ENCODE data around the gene KLHDC9.

DNA sequence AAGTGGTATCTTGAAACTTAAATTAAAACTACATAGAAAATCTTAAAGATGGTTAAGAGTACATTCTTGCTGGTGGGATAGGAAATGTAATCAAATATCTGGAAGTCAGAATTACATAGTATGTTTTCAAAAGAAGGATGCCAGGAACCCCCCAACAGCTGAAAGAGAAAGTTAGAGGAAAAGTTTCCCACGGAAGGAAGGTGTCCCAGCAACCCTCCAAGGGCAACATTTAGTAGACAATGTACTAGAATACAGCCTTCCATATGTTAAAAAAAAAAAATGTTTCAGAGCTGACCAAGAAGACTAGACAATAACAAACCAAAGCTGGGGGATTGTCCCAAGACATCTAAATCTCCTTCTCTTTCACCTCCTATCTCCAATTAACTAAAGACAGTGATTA, 32.1 kb downstream of the KLHDC9 start:
- TF ChIP-seq ZFX (IDR thresholded peaks at IDR 0.05) = no peak
- TF ChIP-seq, protein P1, sequence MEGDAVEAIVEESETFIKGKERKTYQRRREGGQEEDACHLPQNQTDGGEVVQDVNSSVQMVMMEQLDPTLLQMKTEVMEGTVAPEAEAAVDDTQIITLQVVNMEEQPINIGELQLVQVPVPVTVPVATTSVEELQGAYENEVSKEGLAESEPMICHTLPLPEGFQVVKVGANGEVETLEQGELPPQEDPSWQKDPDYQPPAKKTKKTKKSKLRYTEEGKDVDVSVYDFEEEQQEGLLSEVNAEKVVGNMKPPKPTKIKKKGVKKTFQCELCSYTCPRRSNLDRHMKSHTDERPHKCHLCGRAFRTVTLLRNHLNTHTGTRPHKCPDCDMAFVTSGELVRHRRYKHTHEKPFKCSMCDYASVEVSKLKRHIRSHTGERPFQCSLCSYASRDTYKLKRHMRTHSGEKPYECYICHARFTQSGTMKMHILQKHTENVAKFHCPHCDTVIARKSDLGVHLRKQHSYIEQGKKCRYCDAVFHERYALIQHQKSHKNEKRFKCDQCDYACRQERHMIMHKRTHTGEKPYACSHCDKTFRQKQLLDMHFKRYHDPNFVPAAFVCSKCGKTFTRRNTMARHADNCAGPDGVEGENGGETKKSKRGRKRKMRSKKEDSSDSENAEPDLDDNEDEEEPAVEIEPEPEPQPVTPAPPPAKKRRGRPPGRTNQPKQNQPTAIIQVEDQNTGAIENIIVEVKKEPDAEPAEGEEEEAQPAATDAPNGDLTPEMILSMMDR (conservative IDR thresholded peaks at IDR 0.05) = no peak
